Keratinocyte (primary cell): ENCODE data around the gene MICA.

Experiments
- CTCF ChIP-seq, 3 experiments: IDR thresholded peaks in 1 of 3; conservative IDR thresholded peaks in 1 of 3; optimal IDR thresholded peaks in 1 of 3; 2 replicates in 2 of 3; 3 replicates in 1 of 3; pipeline versions ENCODE3 to v1.5.1; 2011; ENCODE audit warnings: low read length in 3 of 3, mild to moderate bottlenecking in 3 of 3, moderate library complexity in 2 of 3, control low read depth in 1 of 3, inconsistent platforms in 1 of 3; ENCODE audit not compliant: insufficient read depth in 2 of 3; ENCODE audit errors: extremely low read depth in 1 of 3
- EZH2 ChIP-seq: IDR thresholded peaks from one replicate; pipeline ENCODE4 v1.6.1; 2012; ENCODE audit warnings: inconsistent platforms, mild to moderate bottlenecking, low read length, moderate library complexity

GRCh38 chr6:31407699-31408098 lies 4.3 kb downstream of the MICA start:
- TF ChIP-seq CTCF (optimal IDR thresholded peaks at IDR 0.05 in 1 of 3, IDR thresholded peaks at IDR 0.05 in 1 of 3, conservative IDR thresholded peaks at IDR 0.05 in 1 of 3; ENCODE audit: extremely low read depth in 1 of 3, insufficient read depth in 2 of 3, low read length in 3 of 3) (no peak), EZH2 (no peak)
